Fibroblast of villous mesenchyme (primary cell): ENCODE results near the gene STUB1. TPM values are rescaled to one million over a fixed set of nuclear protein-coding genes. Genes with fewer than 3 reads are reported as not detected.
A peak's percentile ranks its signal among the peaks of the same experiment; 100 is the strongest.

ENCODE experiments used
- DNase-seq: peaks from one replicate; pipeline ENCODE4 v3.0.0-alpha.2; 2010; ENCODE audit warnings: low read depth
- H3K4me3 ChIP-seq: 2 replicates; pipeline ENCODE4 v1.5.1; 2011; ENCODE audit warnings: low read depth, mild to moderate bottlenecking, low read length
- CTCF ChIP-seq: IDR thresholded peaks from 2 replicates; pipeline ENCODE4 v1.5.1; 2012; ENCODE audit warnings: low read depth, mild to moderate bottlenecking, low read length; ENCODE audit not compliant: insufficient read depth
- total RNA-seq: library from RNA; depleted of rRNA; stranded (reverse); fragments of >200 nt; gene quantifications from 2 replicates; pipeline ENCODE4 v1.2.3, GENCODE V29; 2012

Gene STUB1
- total RNA-seq, 1 donor, result 100 TPM

GRCh38 chr16:638836-639235 lies 41.4 kb upstream of the STUB1 start:
- TF ChIP-seq CTCF, result no peak
- DNase-seq, result no peak
- H3K4me3 ChIP-seq, result no peak overlapping the region

DNA sequence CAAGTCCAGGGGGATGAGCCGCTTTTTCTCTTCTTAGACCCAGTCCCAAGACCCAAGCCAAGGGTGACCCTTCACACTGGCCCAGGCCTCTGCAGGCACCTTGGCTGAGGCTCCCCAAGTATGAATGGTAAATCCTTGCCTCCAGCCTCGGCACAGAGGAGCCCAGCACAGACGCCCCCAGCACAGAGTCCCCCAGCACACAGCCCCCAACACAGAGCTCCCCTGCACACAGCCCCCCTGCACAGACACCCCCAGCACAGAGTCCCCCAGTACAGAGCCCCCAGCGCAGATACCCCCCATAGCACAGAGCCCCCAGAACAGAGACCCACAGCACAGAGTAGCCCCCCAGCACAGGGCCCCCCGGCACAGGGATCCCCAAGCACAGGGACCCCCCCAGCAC lies 39.6 kb upstream of the STUB1 start:
- TF ChIP-seq CTCF, result no peak
- no peak for DNase-seq
- peak overlapping the region; percentile 81 for H3K4me3 ChIP-seq

GRCh38 chr16:641326-642188 lies 38.7 kb upstream of the STUB1 start, which contains the start of gene MCRIP2:
TSS of gene MCRIP2 (plus strand) at chr16:641828. CDS start at chr16:641992, 164 bp downstream.
- no peak for TF ChIP-seq CTCF
- peak within 1 kb of the TSS; percentile 81 for H3K4me3 ChIP-seq
- DNase-seq, result peak; percentile 81

GRCh38 chr16:642189-643049 lies 37.8 kb upstream of the STUB1 start:
- DNase-seq, result no peak
- H3K4me3 ChIP-seq, result peak overlapping the region; percentile 81
- no peak for TF ChIP-seq CTCF

DNA sequence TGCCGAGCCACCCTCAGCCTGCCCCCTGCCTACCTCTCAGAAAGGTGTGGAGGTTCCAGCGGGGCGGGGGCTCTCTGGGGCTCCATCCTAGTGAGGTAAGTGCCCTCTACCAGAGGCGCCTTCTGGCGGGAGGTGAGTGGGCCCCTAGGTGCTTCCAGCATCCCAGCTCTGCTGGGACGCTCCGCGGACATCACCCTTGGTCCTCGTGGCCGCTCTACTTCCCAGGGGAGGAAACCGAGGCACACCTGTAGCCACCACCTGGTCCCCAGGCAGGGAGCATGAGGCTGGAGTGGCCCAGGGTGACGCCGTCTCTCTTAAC lies 37.2 kb upstream of the STUB1 start:
- no peak for DNase-seq
- TF ChIP-seq CTCF, result no peak
- H3K4me3 ChIP-seq, result peak overlapping the region; percentile 81

DNA sequence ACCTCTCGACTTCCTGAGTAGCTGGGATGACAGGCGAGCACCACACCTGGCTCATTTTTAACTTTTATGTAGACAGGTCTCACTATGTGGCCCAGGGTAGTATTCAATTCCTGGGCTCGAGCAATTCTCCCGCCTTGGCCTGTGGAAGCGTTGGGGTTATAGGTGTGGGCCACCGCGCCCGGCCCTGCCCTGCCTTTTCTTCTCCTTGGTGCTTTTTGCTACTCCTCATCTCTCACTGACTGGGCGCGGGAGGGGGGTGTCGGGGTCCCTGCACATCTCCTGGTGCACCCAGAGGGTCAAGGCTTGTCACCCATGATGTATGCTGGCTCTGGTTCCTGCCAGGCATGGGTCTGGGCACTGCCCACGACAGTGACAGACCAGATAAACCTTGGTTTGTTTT lies 35.7 kb upstream of the STUB1 start:
- H3K4me3 ChIP-seq, result no peak overlapping the region
- no peak for DNase-seq
- TF ChIP-seq CTCF, result no peak
